HCT116 (cell line): ENCODE measurements around the gene CDH3. TPM values are rescaled to one million over a fixed set of nuclear protein-coding genes. Genes with fewer than 3 reads are reported as not detected.

Experiments used
- ATAC-seq: fragments of 200-7000 bp; cut with Tn5 transposase; 2 replicates; pipeline ENCODE4 v1.9.1; 2020; ENCODE audit warnings: mild to moderate bottlenecking, moderate library complexity
- BruUV-seq: library from RNA; stranded (reverse); fragments of 400-500 nt; replicated peaks from 2 replicates; lab custom pipeline; 2021; lab: Mats Ljungman, UMichigan
- CTCF ChIA-PET: fragments of 300-600 bp; sonication (Branson Sonifier 250); formaldehyde crosslinking; loops from one replicate; lab custom pipeline; 2021; ENCODE audit warnings: antibody characterized with exemption; lab: Charles Lee
- POLR2A ChIA-PET: fragments of 300-600, 350-600 bp; sonication (Branson Sonifier 250); formaldehyde crosslinking; loops from one replicate; lab custom pipeline; 2021; ENCODE audit warnings: antibody characterized with exemption; lab: Charles Lee
- RAD21 ChIA-PET, 2 experiments: fragments of 300-600 bp; sonication (Branson Sonifier 250); formaldehyde crosslinking; loops; one replicate each; lab custom pipeline; 2023; ENCODE audit warnings: low total read pairs in 2 of 2; ENCODE audit not compliant: uncharacterized antibody in 2 of 2, unreplicated experiment in 2 of 2, low non-redundant PET in 1 of 2; lab: Charles Lee
- DNase-seq: peaks from one replicate; pipeline ENCODE4 v3.0.0-alpha.2; 2010; ENCODE audit warnings: low read depth, low spot score
- H2AFZ ChIP-seq: fragments of 200-600 bp; shearing (Covaris generic), sonication (generic); 2 replicates; pipeline ENCODE4 v1.6.1; 2017; ENCODE audit warnings: low read depth, mixed run types, mixed read lengths, antibody characterized with exemption, low read length; ENCODE audit not compliant: poor library complexity, severe bottlenecking
- H3K27ac ChIP-seq: 2 replicates; pipeline ENCODE4 v1.5.1; 2012; ENCODE audit warnings: low read depth, low read length
- H3K27me3 ChIP-seq: fragments of 200-600 bp; sonication (generic); 2 replicates; pipeline ENCODE4 v1.6.1; 2016; ENCODE audit warnings: mixed run types, low read length, mixed read lengths; ENCODE audit not compliant: insufficient read depth
- H3K36me3 ChIP-seq, 2 experiments: fragments of 200-500 bp in 1 of 2; fragments of 200-600 bp in 1 of 2; sonication (Bioruptor generic) in 1 of 2; sonication (generic) in 1 of 2; 2 replicates each; pipeline versions ENCODE4 v1.5.1 to v1.6.1; 2014 to 2016; ENCODE audit warnings: low read length in 2 of 2, inconsistent platforms in 1 of 2, mixed read lengths in 1 of 2, mixed run types in 1 of 2; ENCODE audit not compliant: insufficient read depth in 2 of 2, control insufficient read depth in 1 of 2
- H3K4me1 ChIP-seq, 2 experiments: fragments of 200-600 bp in 1 of 2; sonication (generic) in 1 of 2; 2 replicates each; pipeline versions ENCODE4 v1.5.1 to v1.6.1; 2012 to 2017; ENCODE audit warnings: low read length in 2 of 2, inconsistent platforms in 1 of 2, mild to moderate bottlenecking in 1 of 2, mixed read lengths in 1 of 2, mixed run types in 1 of 2, moderate library complexity in 1 of 2; ENCODE audit not compliant: insufficient read depth in 2 of 2, control insufficient read depth in 1 of 2
- H3K4me2 ChIP-seq: fragments of 200-600 bp; sonication (generic); 2 replicates; pipeline ENCODE4 v1.6.1; 2017; ENCODE audit warnings: mixed run types, low read length, mixed read lengths
- H3K4me3 ChIP-seq, 2 experiments: fragments of 200-600 bp in 1 of 2; sonication (generic) in 1 of 2; replicated peaks in 1 of 2; 2 replicates each; pipeline ENCODE4 v1.5.1; 2011 to 2016; ENCODE audit warnings: low read length in 2 of 2, control low read depth in 1 of 2, low read depth in 1 of 2, mild to moderate bottlenecking in 1 of 2, mixed read lengths in 1 of 2, mixed run types in 1 of 2
- H3K79me2 ChIP-seq: fragments of 200-600 bp; sonication (generic); 2 replicates; pipeline ENCODE4 v1.6.1; 2017; ENCODE audit warnings: mild to moderate bottlenecking, mixed run types, low read length, moderate library complexity, mixed read lengths; ENCODE audit not compliant: insufficient read depth
- H3K9ac ChIP-seq: fragments of 200-600 bp; sonication (generic); 2 replicates; pipeline ENCODE4 v1.6.1; 2016; ENCODE audit warnings: low read length, mixed read lengths
- H3K9me2 ChIP-seq: fragments of 200-600 bp; sonication (generic), shearing (Covaris generic); 2 replicates; pipeline ENCODE4 v1.6.1; 2017; ENCODE audit warnings: mixed run types, mild to moderate bottlenecking, moderate library complexity; ENCODE audit not compliant: insufficient read depth
- H3K9me3 ChIP-seq, 2 experiments: fragments of 200-500 bp in 1 of 2; fragments of 200-600 bp in 1 of 2; sonication (Bioruptor generic) in 1 of 2; sonication (generic) in 1 of 2; 2 replicates each; pipeline ENCODE4 v1.6.1; 2014 to 2017; ENCODE audit warnings: low read length in 2 of 2, mixed read lengths in 2 of 2, inconsistent platforms in 1 of 2, low read depth in 1 of 2, mild to moderate bottlenecking in 1 of 2, mixed run types in 1 of 2, moderate library complexity in 1 of 2; ENCODE audit not compliant: control insufficient read depth in 1 of 2, insufficient read depth in 1 of 2
- H4K20me1 ChIP-seq: fragments of 200-600 bp; sonication (generic), shearing (Covaris generic); 2 replicates; pipeline ENCODE4 v1.6.1; 2017; ENCODE audit warnings: mixed run types, mild to moderate bottlenecking, moderate library complexity; ENCODE audit not compliant: insufficient read depth
- CTCF ChIP-seq, 3 experiments: fragments of 200-600 bp in 1 of 3; sonication (generic) in 1 of 3; IDR thresholded peaks in 2 of 3; conservative IDR thresholded peaks in 1 of 3; 2 replicates each; pipeline ENCODE4 v1.5.1; 2012 to 2017; ENCODE audit warnings: low read depth in 2 of 3, low read length in 2 of 3, antibody characterized with exemption in 1 of 3, borderline replicate concordance in 1 of 3, control low read depth in 1 of 3, mild to moderate bottlenecking in 1 of 3, mixed read lengths in 1 of 3, mixed run types in 1 of 3, moderate library complexity in 1 of 3; ENCODE audit not compliant: insufficient read depth in 1 of 3
- EZH2 ChIP-seq: fragments of 200-600 bp; sonication (generic); IDR thresholded peaks from 2 replicates; pipeline ENCODE4 v1.6.1; 2017; ENCODE audit warnings: antibody characterized with exemption, mixed run types
- JUND ChIP-seq: IDR thresholded peaks from 2 replicates; pipeline ENCODE4 v1.6.1; 2012
- POLR2A ChIP-seq: IDR thresholded peaks from 2 replicates; pipeline ENCODE4 v1.7.0; 2011; ENCODE audit warnings: borderline replicate concordance; ENCODE audit not compliant: insufficient read depth, insufficient read length; ENCODE audit errors: extremely low read depth
- RAD21 ChIP-seq: IDR thresholded peaks from 2 replicates; pipeline ENCODE4 v1.6.1; 2012; ENCODE audit warnings: low read depth, mild to moderate bottlenecking
- REST ChIP-seq: IDR thresholded peaks from 2 replicates; pipeline ENCODE4 v1.6.1; 2012; ENCODE audit warnings: low read depth
- SRF ChIP-seq: IDR thresholded peaks from 2 replicates; pipeline ENCODE4 v1.6.1; 2012; ENCODE audit warnings: low read depth
- YY1 ChIP-seq: IDR thresholded peaks from 2 replicates; pipeline ENCODE4 v1.6.1; 2011; ENCODE audit warnings: low read length, low read depth, moderate library complexity, mild to moderate bottlenecking; ENCODE audit not compliant: insufficient replicate concordance; ENCODE audit errors: extremely low read depth
- intact Hi-C: fragments of 100-400 bp; cut with micrococcal nuclease; formaldehyde crosslinking; loops from 2 replicates; pipeline ENCODE4 v1.10.0; 2022
- total RNA-seq: library from RNA; stranded (reverse); gene quantifications from one replicate; pipeline ENCODE4 v1.2.1, GENCODE V29; 2021; ENCODE audit not compliant: unreplicated experiment

CDH3 gene
- total RNA-seq, 1 experiment from 2014 or later, result 94.7 TPM

- H3K9ac ChIP-seq, result no peak overlapping the region
- ATAC-seq (peak; percentile 35; the same call in 1 of the 2 replicates), DNase-seq (no peak)
- H3K27me3 ChIP-seq, result no peaks in the 10 kb centered on the region
- BruUV-seq, result TSS peak; percentile 11
- H3K79me2 ChIP-seq, result peaks cover 52% of the 10 kb centered on the region
- no peaks in the 10 kb centered on the region for H3K9me2 ChIP-seq
- peaks cover 40 to 60% of the 10 kb centered on the region in 2 experiments for H3K4me1 ChIP-seq
- no peak overlapping the region for H2AFZ ChIP-seq
- no peak overlapping the region for H3K27ac ChIP-seq
- ChIA-PET POLR2A (no interaction called here), RAD21 (no interaction called here), CTCF (no interaction called here)
- intact Hi-C loops, result no loop called here
- H3K4me2 ChIP-seq, result no peak overlapping the region
- H3K4me3 ChIP-seq, result no peak overlapping the region
- H3K36me3 ChIP-seq, result no peaks in the 10 kb centered on the region
- no peaks in the 10 kb centered on the region for H3K9me3 ChIP-seq
- peaks cover 4% of the 10 kb centered on the region; the same call in 1 of the 2 replicates for H4K20me1 ChIP-seq
- TF ChIP-seq EZH2, result no peak
- no peak for TF ChIP-seq YY1
- TF ChIP-seq SRF, result no peak
- peak; percentile 37; the same call in 1 of the 2 replicates for TF ChIP-seq RAD21
- TF ChIP-seq REST, result no peak
- TF ChIP-seq POLR2A, result no peak
- TF ChIP-seq JUND, result no peak
- TF ChIP-seq CTCF (IDR thresholded peaks at IDR 0.05 in 2 of 3, conservative IDR thresholded peaks at IDR 0.05 in 1 of 3; ENCODE audit: borderline replicate concordance in 1 of 3, insufficient read depth in 1 of 3, low read depth in 2 of 3, low read length in 2 of 3), result peak in 1 of 3 experiments; percentile 27; a peak in 1 of 6 replicates
These were observed 104.3 kb downstream of the CDH3 start for GRCh38 chr16:68749432-68749831.

Other genes starting within 250 kb of the CDH3 start
- gene SMPD3, start 196.8 kb upstream of the CDH3 start, total RNA-seq, result 0.89 TPM
- gene ZFP90, start 106.0 kb upstream of the CDH3 start, total RNA-seq, result 21.8 TPM
- 73.2 TPM for gene CDH1, start 92.0 kb downstream of the CDH3 start, total RNA-seq
- gene TANGO6, start 198.2 kb downstream of the CDH3 start, total RNA-seq, result 16.4 TPM